ENCODE data around the gene FRAS1. TPM values are rescaled to one million over a fixed set of nuclear protein-coding genes. Genes with fewer than 3 reads are reported as not detected.
A peak's percentile ranks its signal among the peaks of the same experiment; 100 is the strongest.

FRAS1 gene
- total and polyA plus RNA-seq, 2 of the 8 experiments (the other 6 are each of a cell fraction or from before 2014, with no cell fraction given), result 38.5 to 109 TPM

GRCh38 chr4:78091534-78091933, 34.4 kb downstream of the FRAS1 start:
- Histone ChIP-seq H3K4me1 (replicated peaks in 1 of 4; ENCODE audit: control insufficient read depth in 3 of 4, insufficient read depth in 4 of 4, low read length in 3 of 4) (peaks cover 5 to 14% (median 6%) of the 10 kb centered on the region in 4 experiments; a peak in 6 of 7 replicates), H3K9me3 (ENCODE audit: insufficient read depth in 2 of 2, low read depth in 1 of 2, low read length in 1 of 2) (peaks cover 9 to 16% of the 10 kb centered on the region in 2 experiments), H4K91ac (replicated peaks; ENCODE audit: insufficient read length, low read length) (peak overlapping the region; percentile 82), H2BK5ac (ENCODE audit: low read depth, low read length) (peak overlapping the region; percentile 96; the same call in 1 of the 2 replicates), H3K27ac (ENCODE audit: low read depth, low read length) (no peak overlapping the region), H3K79me1 (ENCODE audit: low read depth, low read length) (no peaks in the 10 kb centered on the region), H3K23ac (ENCODE audit: insufficient read length) (no peak overlapping the region), H3K27me3 (replicated peaks in 1 of 4; ENCODE audit: control insufficient read depth in 3 of 4, extremely low read depth in 1 of 4, insufficient read depth in 3 of 4, low read length in 3 of 4) (no peaks in the 10 kb centered on the region), H2AK5ac (ENCODE audit: low read depth, low read length) (peak overlapping the region; percentile 93), H3K56ac (replicated peaks; ENCODE audit: insufficient read length, low read depth, low read length) (no peak overlapping the region), H3K9ac (replicated peaks in 1 of 4; ENCODE audit: extremely low read depth in 1 of 4, low read depth in 3 of 4, low read length in 3 of 4) (no peak overlapping the region), H3K23me2 (ENCODE audit: low read depth, low read length) (no peaks in the 10 kb centered on the region), H3K36me3 (ENCODE audit: control insufficient read depth in 2 of 4, insufficient read depth in 4 of 4, low read length in 3 of 4) (peaks cover 0 to 22% (median 7%) of the 10 kb centered on the region in 4 experiments; a peak in 3 of 8 replicates), H4K5ac (ENCODE audit: insufficient read length, low read depth, low read length) (peak overlapping the region; percentile 51), H3K4ac (replicated peaks; ENCODE audit: insufficient read length, low read depth, low read length) (peak overlapping the region; percentile 98), H3K4me2 (ENCODE audit: insufficient read depth in 1 of 2, low read depth in 2 of 2, low read length in 2 of 2) (peak overlapping the region in 1 of 2 experiments; percentile 65; a peak in 2 of 4 replicates), H3K18ac (ENCODE audit: extremely low read depth, low read length) (peak overlapping the region; percentile 64; the same call in 1 of the 2 replicates), H4K8ac (ENCODE audit: extremely low read depth, insufficient read depth, low read length) (no peak overlapping the region; the same call in 1 of the 2 replicates), H2AFZ (ENCODE audit: low read length) (no peak overlapping the region), H2BK20ac (ENCODE audit: low read length) (0 out of 2 replicates have a peak overlapping the region, but pooled peaks have one; percentile 61), H2BK120ac (replicated peaks; ENCODE audit: low read depth, low read length) (peak overlapping the region; percentile 100), H3K79me2 (ENCODE audit: control insufficient read depth in 1 of 2, insufficient read depth in 2 of 2, low read length in 2 of 2) (peaks cover 0 to 35% of the 10 kb centered on the region in 2 experiments; a peak in 2 of 4 replicates), H3K14ac (ENCODE audit: insufficient read length) (no peak overlapping the region), H4K20me1 (replicated peaks in 1 of 2; ENCODE audit: control insufficient read depth in 1 of 2, insufficient read depth in 2 of 2, low read length in 2 of 2) (no peaks in the 10 kb centered on the region), H2BK15ac (ENCODE audit: low read length) (no peak overlapping the region), H3K4me3 (ENCODE audit: extremely low read depth in 1 of 4, insufficient read depth in 2 of 4, low read depth in 3 of 4, low read length in 4 of 4) (peak overlapping the region in 1 of 4 experiments; percentile 35; a peak in 1 of 8 replicates), H2BK12ac (ENCODE audit: low read depth, low read length) (peak overlapping the region; percentile 50)
- ChIA-PET POLR2A (ENCODE audit: partially characterized antibody) (interaction anchor here (1.1 to 5.4 kb wide), 6 partner anchors 11 to 374 kb away, joined by 3 to 30 read pairs (median 17); partner anchors contain the start of gene FRAS1), CTCF (ENCODE audit: partially characterized antibody) (interaction anchor here (0.8 to 5.3 kb wide), 7 partner anchors 12 to 133 kb away, joined by 3 to 36 read pairs (median 4); no protein-coding TSS in a partner anchor)
- FAIRE-seq (no peak), DNase-seq (ENCODE audit: low read depth in 1 of 2, low spot score in 2 of 2) (no peak)
- WGBS, 2 experiments (ENCODE audit: extremely low coverage in 1 of 2, insufficient coverage in 1 of 2, insufficient read length in 1 of 2, insufficient replicate concordance in 2 of 2, low coverage in 1 of 2, low lambda C conversion rate in 2 of 2, missing lambda C conversion rate in 1 of 2), result 81% methylated on average over 3 of the region's 3 CpGs; no CpG with 5 or more reads in 1 of the 2 experiments
- no peak for TF ChIP-seq SRF (IDR thresholded peaks at IDR 0.05; ENCODE audit: low read depth, low read length)
- TF ChIP-seq NRF1 (IDR thresholded peaks at IDR 0.05; ENCODE audit: low read depth, low read length), result no peak
- no peak for TF ChIP-seq RNF2 (IDR thresholded peaks at IDR 0.05; ENCODE audit: borderline replicate concordance, low read depth, low read length, missing control alignments, poor library complexity, severe bottlenecking)
- TF ChIP-seq TAF7 (optimal IDR thresholded peaks at IDR 0.05; ENCODE audit: borderline replicate concordance, low read depth, low read length), result no peak
- TF ChIP-seq E2F6 (IDR thresholded peaks at IDR 0.05), result no peak
- no peak for TF ChIP-seq USF2 (IDR thresholded peaks at IDR 0.05; ENCODE audit: low read length)
- TF ChIP-seq SIN3A (conservative IDR thresholded peaks at IDR 0.05 in 1 of 2, IDR thresholded peaks at IDR 0.05 in 1 of 2; ENCODE audit: low read depth in 1 of 2, low read length in 2 of 2), result no peak
- no peak for TF ChIP-seq YY1 (IDR thresholded peaks at IDR 0.05; ENCODE audit: low read depth, low read length)
- no peak for TF ChIP-seq EP300 (IDR thresholded peaks at IDR 0.05; ENCODE audit: borderline replicate concordance in 1 of 2, low read depth in 2 of 2, low read length in 2 of 2)
- no peak for TF ChIP-seq KDM5A (IDR thresholded peaks at IDR 0.05; ENCODE audit: low read length)

Measured in H1 (cell line).